H9 (cell line): ENCODE results near the gene AURKB. TPM values are rescaled to one million over a fixed set of nuclear protein-coding genes. Genes with fewer than 3 reads are reported as not detected.

Source experiments
- DNase-seq: peaks from one replicate; pipeline ENCODE4 v3.0.0-alpha.2; 2017
- H2AFZ ChIP-seq: one replicate; pipeline ENCODE4 v1.6.1; 2013; ENCODE audit warnings: mild to moderate bottlenecking, low read length, control low read depth, moderate library complexity
- H2AK5ac ChIP-seq: 2 replicates; pipeline ENCODE4 v1.6.1; 2013; ENCODE audit warnings: low read length, control low read depth, mixed read lengths; ENCODE audit not compliant: insufficient read length
- H2BK120ac ChIP-seq: one replicate; pipeline ENCODE4 v1.6.1; 2013; ENCODE audit warnings: low read depth, mild to moderate bottlenecking, low read length, control low read depth, inconsistent platforms; ENCODE audit not compliant: poor library complexity, severe bottlenecking
- H2BK12ac ChIP-seq: 2 replicates; pipeline ENCODE4 v1.6.1; 2013; ENCODE audit warnings: low read length, control low read depth, mixed read lengths, low read depth; ENCODE audit not compliant: insufficient read length
- H2BK15ac ChIP-seq: 2 replicates; pipeline ENCODE4 v1.6.1; 2013; ENCODE audit warnings: low read depth, low read length, control low read depth
- H2BK20ac ChIP-seq: one replicate; pipeline ENCODE4 v1.6.1; 2013; ENCODE audit warnings: low read depth, mild to moderate bottlenecking, low read length, control low read depth, inconsistent platforms; ENCODE audit not compliant: poor library complexity, severe bottlenecking
- H2BK5ac ChIP-seq: 2 replicates; pipeline ENCODE4 v1.6.1; 2013; ENCODE audit warnings: low read length, control low read depth, mixed read lengths; ENCODE audit not compliant: insufficient read length
- H3K14ac ChIP-seq: 2 replicates; pipeline ENCODE4 v1.6.1; 2013; ENCODE audit warnings: low read length, control low read depth; ENCODE audit not compliant: insufficient read depth
- H3K18ac ChIP-seq: 2 replicates; pipeline ENCODE4 v1.6.1; 2013; ENCODE audit warnings: low read depth, mild to moderate bottlenecking, mixed read lengths, low read length, control low read depth; ENCODE audit not compliant: insufficient read length
- H3K23ac ChIP-seq: 2 replicates; pipeline ENCODE4 v1.6.1; 2013; ENCODE audit warnings: low read length, control low read depth, mixed read lengths, low read depth; ENCODE audit not compliant: insufficient read length
- H3K23me2 ChIP-seq: 2 replicates; pipeline ENCODE4 v1.6.1; 2013; ENCODE audit warnings: low read depth, mild to moderate bottlenecking, mixed read lengths, low read length, control low read depth; ENCODE audit not compliant: insufficient read length, poor library complexity, severe bottlenecking
- H3K27ac ChIP-seq: 2 replicates; pipeline ENCODE4 v1.5.1; 2013; ENCODE audit warnings: low read length, control low read depth, mixed read lengths, low read depth; ENCODE audit not compliant: insufficient read length
- H3K27me3 ChIP-seq: 2 replicates; pipeline ENCODE4 v1.6.1; 2013; ENCODE audit warnings: low read length, control low read depth, inconsistent platforms; ENCODE audit not compliant: insufficient read depth
- H3K4ac ChIP-seq: 2 replicates; pipeline ENCODE4 v1.6.1; 2013; ENCODE audit warnings: low read depth, mild to moderate bottlenecking, control low read depth, inconsistent platforms, low read length, moderate library complexity
- H3K4me1 ChIP-seq: 2 replicates; pipeline ENCODE4 v1.6.1; 2013; ENCODE audit warnings: low read length, control low read depth, inconsistent platforms; ENCODE audit not compliant: insufficient read depth
- H3K4me2 ChIP-seq: 2 replicates; pipeline ENCODE4 v1.6.1; 2013; ENCODE audit warnings: low read length, control low read depth, mixed read lengths; ENCODE audit not compliant: insufficient read length, insufficient read depth
- H3K56ac ChIP-seq: 2 replicates; pipeline ENCODE4 v1.6.1; 2013; ENCODE audit warnings: low read depth, mild to moderate bottlenecking, mixed read lengths, low read length, control low read depth; ENCODE audit not compliant: insufficient read length
- H3K79me1 ChIP-seq: 2 replicates; pipeline ENCODE4 v1.6.1; 2013; ENCODE audit warnings: low read depth, mild to moderate bottlenecking, moderate library complexity, low read length, control low read depth, inconsistent platforms; ENCODE audit not compliant: insufficient read depth, poor library complexity, severe bottlenecking
- H3K79me2 ChIP-seq: 2 replicates; pipeline ENCODE4 v1.6.1; 2013; ENCODE audit warnings: low read length, control low read depth, inconsistent platforms; ENCODE audit not compliant: insufficient read depth
- H3K9ac ChIP-seq: 2 replicates; pipeline ENCODE4 v1.6.1; 2013; ENCODE audit warnings: low read length, control low read depth, mixed read lengths; ENCODE audit not compliant: insufficient read length; ENCODE audit errors: extremely low read depth
- H3K9me3 ChIP-seq: one replicate; pipeline ENCODE4 v1.6.1; 2013; ENCODE audit warnings: low read depth, low read length, inconsistent platforms; ENCODE audit not compliant: control insufficient read depth
- H3T11ph ChIP-seq: one replicate; pipeline ENCODE4 v1.6.1; 2013; ENCODE audit warnings: mild to moderate bottlenecking, low read length, control low read depth, inconsistent platforms
- H4K20me1 ChIP-seq: one replicate; pipeline ENCODE4 v1.6.1; 2013; ENCODE audit not compliant: control insufficient read depth, insufficient read length, insufficient read depth
- H4K5ac ChIP-seq: 2 replicates; pipeline ENCODE4 v1.6.1; 2013; ENCODE audit warnings: low read depth, mild to moderate bottlenecking, mixed read lengths, low read length, control low read depth; ENCODE audit not compliant: insufficient read length
- H4K8ac ChIP-seq: replicated peaks from 2 replicates; pipeline ENCODE4 v1.6.1; 2013; ENCODE audit warnings: low read length, control low read depth, mixed read lengths, low read depth; ENCODE audit not compliant: insufficient read length
- H4K91ac ChIP-seq: 2 replicates; pipeline ENCODE4 v1.6.1; 2013; ENCODE audit warnings: low read depth, mild to moderate bottlenecking, moderate library complexity, mixed read lengths, low read length, control low read depth; ENCODE audit not compliant: insufficient read length
- H3K27ac Mint-ChIP-seq, 3 experiments: 2 replicates in 2 of 3; 3 replicates in 1 of 3; pipeline ENCODE4 v1.8.0; 2020 to 2021; ENCODE audit warnings: mixed read lengths in 3 of 3, mild to moderate bottlenecking in 1 of 3, moderate library complexity in 1 of 3
- H3K27me3 Mint-ChIP-seq: 2 replicates; pipeline ENCODE4 v1.8.0; 2021; ENCODE audit warnings: low read depth, mild to moderate bottlenecking, moderate library complexity, mixed read lengths
- H3K36me3 Mint-ChIP-seq, 3 experiments: 2 replicates in 2 of 3; 3 replicates in 1 of 3; pipeline ENCODE4 v1.8.0; 2020 to 2021; ENCODE audit warnings: low read depth in 3 of 3, mixed read lengths in 3 of 3; ENCODE audit not compliant: insufficient read depth in 1 of 3
- H3K4me1 Mint-ChIP-seq, 2 experiments: 2 replicates each; pipeline ENCODE4 v1.8.0; 2020; ENCODE audit warnings: mixed read lengths in 2 of 2
- H3K4me3 Mint-ChIP-seq, 2 experiments: 2 replicates in 1 of 2; 3 replicates in 1 of 2; pipeline ENCODE4 v1.8.0; 2020 to 2021; ENCODE audit warnings: mild to moderate bottlenecking in 2 of 2, mixed read lengths in 2 of 2, moderate library complexity in 1 of 2
- H3K9me3 Mint-ChIP-seq, 2 experiments: 2 replicates in 1 of 2; 3 replicates in 1 of 2; pipeline ENCODE4 v1.8.0; 2020; ENCODE audit warnings: mild to moderate bottlenecking in 2 of 2, mixed read lengths in 2 of 2, moderate library complexity in 1 of 2
- CTCF ChIP-seq: fragments of 200-600 bp; sonication (generic); conservative IDR thresholded peaks from 3 replicates; pipeline ENCODE4 v1.8.0; 2021; ENCODE audit warnings: antibody characterized with exemption, mild to moderate bottlenecking
- WGBS: extraction: QIAGEN DNeasy Blood & Tissue Kit; methylation state at CpG from one replicate; pipeline ENCODE4 v1.1.7; 2013; ENCODE audit warnings: missing lambda C conversion rate, low lambda C conversion rate, mixed read lengths; ENCODE audit not compliant: insufficient read length; ENCODE audit errors: extremely low coverage; 5-methylcytosine and 5-hydroxymethylcytosine counted together
- total RNA-seq: library from RNA; stranded (reverse); gene quantifications from 2 replicates; pipeline ENCODE4 v1.2.1, GENCODE V29; 2021

Gene AURKB
- total RNA-seq, 1 experiment from 2014 or later, result 171 TPM

DNA sequence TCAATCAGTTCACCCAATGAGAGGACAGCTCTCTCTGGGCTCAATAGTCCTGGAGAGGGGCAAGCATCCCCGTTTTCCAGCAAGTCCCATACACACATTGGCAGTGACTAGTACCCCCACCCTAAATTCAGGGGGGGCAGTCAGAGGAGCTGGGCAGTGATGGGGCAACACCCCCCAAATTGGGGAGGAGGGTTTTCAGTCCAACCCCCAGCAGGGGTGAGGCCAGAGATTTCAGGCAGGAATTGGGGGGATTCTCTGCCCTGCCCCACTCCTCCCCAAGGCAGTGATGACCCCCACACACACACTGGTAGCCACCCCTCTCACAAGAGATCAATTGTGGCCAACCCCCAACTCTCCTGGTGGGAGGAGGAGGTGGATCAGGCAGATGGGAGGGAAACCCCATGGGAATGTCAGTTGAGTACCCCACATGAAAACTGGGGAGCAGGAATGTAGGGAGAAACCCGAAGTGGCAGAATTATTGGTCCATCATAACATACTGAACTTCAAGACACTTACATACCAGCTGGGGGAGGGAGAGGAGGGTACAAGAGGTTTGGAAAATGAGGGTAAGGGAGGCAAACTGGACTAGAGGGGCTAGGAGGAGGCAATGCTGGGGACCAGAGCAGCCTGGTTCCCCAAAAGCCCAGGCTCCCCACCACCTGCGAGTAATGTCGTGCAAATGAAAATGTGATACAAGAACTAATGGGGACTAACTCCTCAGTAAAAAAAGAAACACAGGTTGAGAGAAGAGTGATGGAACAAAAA, 50.7 kb downstream of the AURKB start:
- peaks cover 1% of the 10 kb centered on the region; the same call in 1 of the 2 replicates for H3K27me3 Mint-ChIP-seq
- no CpG with 5 or more reads among the region's 4 CpGs for WGBS
- H3K56ac ChIP-seq, result no peak overlapping the region
- peaks cover 22% of the 10 kb centered on the region for H3K23me2 ChIP-seq
- H3K9ac ChIP-seq, result no peak overlapping the region
- peak overlapping the region in 1 of 3 experiments; percentile 59; a peak in 2 of 7 replicates for H3K27ac Mint-ChIP-seq
- H2BK15ac ChIP-seq, result no peak overlapping the region
- H2BK120ac ChIP-seq, result no peak overlapping the region
- H3K79me2 ChIP-seq, result no peaks in the 10 kb centered on the region
- H4K8ac ChIP-seq, result no peak overlapping the region
- H3K79me1 ChIP-seq, result no peaks in the 10 kb centered on the region
- peak overlapping the region in 1 of 2 experiments; percentile 69; a peak in 4 of 5 replicates for H3K4me3 Mint-ChIP-seq
- no peak overlapping the region for H3T11ph ChIP-seq
- H3K4me1 ChIP-seq, result peaks cover 3% of the 10 kb centered on the region; the same call in 1 of the 2 replicates
- no peak for TF ChIP-seq CTCF
- no peak overlapping the region for H3K4me2 ChIP-seq
- H2BK5ac ChIP-seq, result no peak overlapping the region
- no peak overlapping the region for H3K14ac ChIP-seq
- H4K91ac ChIP-seq, result no peak overlapping the region
- H4K5ac ChIP-seq, result no peak overlapping the region
- H3K27ac ChIP-seq, result no peak overlapping the region
- peaks cover 10 to 26% (median 22%) of the 10 kb centered on the region in 3 experiments for H3K36me3 Mint-ChIP-seq
- no peak for DNase-seq
- no peak overlapping the region for H2BK12ac ChIP-seq
- H2BK20ac ChIP-seq, result no peak overlapping the region
- H3K9me3 Mint-ChIP-seq, result no peaks in the 10 kb centered on the region
- no peaks in the 10 kb centered on the region for H4K20me1 ChIP-seq
- no peak overlapping the region for H3K18ac ChIP-seq
- H3K4ac ChIP-seq, result no peak overlapping the region
- H3K27me3 ChIP-seq, result no peaks in the 10 kb centered on the region
- peaks cover 29 to 34% of the 10 kb centered on the region in 2 experiments for H3K4me1 Mint-ChIP-seq
- H2AK5ac ChIP-seq, result no peak overlapping the region
- H3K9me3 ChIP-seq, result no peaks in the 10 kb centered on the region
- H2AFZ ChIP-seq, result no peak overlapping the region
- H3K23ac ChIP-seq, result no peak overlapping the region
